PC-3 (cell line): ENCODE results near the gene ATG9A. TPM values are rescaled to one million over a fixed set of nuclear protein-coding genes. Genes with fewer than 3 reads are reported as not detected.
A peak's percentile ranks its signal among the peaks of the same experiment; 100 is the strongest.

Source experiments
- ATAC-seq: fragments of 200-7000 bp; cut with Tn5 transposase; 2 replicates; pipeline ENCODE4 v1.9.1; 2020; ENCODE audit warnings: mild to moderate bottlenecking, moderate library complexity
- BruUV-seq: library from RNA; stranded (reverse); fragments of 400-500 nt; replicated peaks from 2 replicates; lab custom pipeline; 2021; lab: Mats Ljungman, UMichigan
- CTCF ChIA-PET: fragments of 300-600 bp; sonication (Branson Sonifier 250); formaldehyde crosslinking; loops from one replicate; lab custom pipeline; 2022; ENCODE audit warnings: antibody characterized with exemption; lab: Charles Lee
- POLR2A ChIA-PET: fragments of 300-600 bp; sonication (Branson Sonifier 250); formaldehyde crosslinking; loops from one replicate; lab custom pipeline; 2022; ENCODE audit warnings: antibody characterized with exemption; ENCODE audit not compliant: unreplicated experiment; lab: Charles Lee
- DNase-seq: peaks from one replicate; pipeline ENCODE4 v3.0.0-alpha.2; 2015
- H2AFZ ChIP-seq: fragments of 300-600 bp; sonication (generic); 2 replicates; pipeline ENCODE4 v1.6.0; 2016; ENCODE audit warnings: antibody characterized with exemption, low read length
- H3F3A ChIP-seq: fragments of 300-600 bp; sonication (generic); one replicate; pipeline ENCODE4 v1.6.0; 2017; ENCODE audit warnings: antibody characterized with exemption, low read length, control low read depth, mild to moderate bottlenecking; ENCODE audit not compliant: unreplicated experiment
- H3K27ac ChIP-seq: fragments of 300-600 bp; sonication (generic); 2 replicates; pipeline ENCODE4 v1.5.1; 2016; ENCODE audit warnings: mild to moderate bottlenecking, low read length
- H3K27me3 ChIP-seq: fragments of 300-600 bp; sonication (generic); 2 replicates; pipeline ENCODE4 v1.6.1; 2016; ENCODE audit warnings: low read length, mixed read lengths
- H3K36me3 ChIP-seq: fragments of 300-600 bp; sonication (generic); 2 replicates; pipeline ENCODE4 v1.6.1; 2016; ENCODE audit warnings: low read depth, mixed run types, low read length, mixed read lengths
- H3K4me1 ChIP-seq: fragments of 300-600 bp; sonication (generic); 2 replicates; pipeline ENCODE4 v1.5.1; 2016; ENCODE audit warnings: low read length; ENCODE audit not compliant: insufficient read depth
- H3K4me2 ChIP-seq: fragments of 300-600 bp; sonication (generic); 2 replicates; pipeline ENCODE4 v1.6.0; 2016; ENCODE audit warnings: low read length
- H3K4me3 ChIP-seq: fragments of 300-600 bp; sonication (generic); 2 replicates; pipeline ENCODE4 v1.5.1; 2016; ENCODE audit warnings: mild to moderate bottlenecking, low read length, mixed read lengths
- H3K79me2 ChIP-seq: fragments of 300-600 bp; sonication (generic); 2 replicates; pipeline ENCODE4 v1.6.1; 2017; ENCODE audit warnings: low read length, mixed read lengths
- H3K9ac ChIP-seq: fragments of 300-600 bp; sonication (generic); 2 replicates; pipeline ENCODE4 v1.6.0; 2016; ENCODE audit warnings: mild to moderate bottlenecking, low read length
- H3K9me2 ChIP-seq: fragments of 300-600 bp; sonication (generic); replicated peaks from 2 replicates; pipeline ENCODE4 v1.6.1; 2016; ENCODE audit warnings: mixed run types, low read length, mixed read lengths
- H3K9me3 ChIP-seq: fragments of 300-600 bp; sonication (generic); 2 replicates; pipeline ENCODE4 v1.6.1; 2016; ENCODE audit warnings: low read length, mixed read lengths
- H4K20me1 ChIP-seq: fragments of 300-600 bp; sonication (generic); 2 replicates; pipeline ENCODE4 v1.6.1; 2016; ENCODE audit warnings: low read length, mixed read lengths
- CTCF ChIP-seq: fragments of 300-600 bp; sonication (generic); conservative IDR thresholded peaks from 2 replicates; pipeline ENCODE4 v1.5.1; 2017; ENCODE audit warnings: antibody characterized with exemption, low read depth, mild to moderate bottlenecking, low read length
- EZH2 ChIP-seq: fragments of 300-600 bp; sonication (generic); IDR thresholded peaks from one replicate; pipeline ENCODE4 v1.6.1; 2017; ENCODE audit warnings: antibody characterized with exemption, mild to moderate bottlenecking, low read length; ENCODE audit not compliant: unreplicated experiment
- EZH2phosphoT487 ChIP-seq: fragments of 300-600 bp; sonication (generic); IDR thresholded peaks from 2 replicates; pipeline ENCODE4 v1.6.1; 2018; ENCODE audit warnings: mild to moderate bottlenecking, antibody characterized with exemption, low read length, borderline replicate concordance
- intact Hi-C: fragments of 100-400 bp; cut with micrococcal nuclease; formaldehyde crosslinking; loops from 2 replicates; pipeline ENCODE4 v1.9.0; 2023
- total RNA-seq: library from RNA; depleted of rRNA; stranded (reverse); fragments of >200 nt; gene quantifications from 2 replicates; pipeline ENCODE4 v1.2.3, GENCODE V29; 2014

The ATG9A gene
- total RNA-seq, 1 experiment from 2014 or later = 59.6 TPM

DNA sequence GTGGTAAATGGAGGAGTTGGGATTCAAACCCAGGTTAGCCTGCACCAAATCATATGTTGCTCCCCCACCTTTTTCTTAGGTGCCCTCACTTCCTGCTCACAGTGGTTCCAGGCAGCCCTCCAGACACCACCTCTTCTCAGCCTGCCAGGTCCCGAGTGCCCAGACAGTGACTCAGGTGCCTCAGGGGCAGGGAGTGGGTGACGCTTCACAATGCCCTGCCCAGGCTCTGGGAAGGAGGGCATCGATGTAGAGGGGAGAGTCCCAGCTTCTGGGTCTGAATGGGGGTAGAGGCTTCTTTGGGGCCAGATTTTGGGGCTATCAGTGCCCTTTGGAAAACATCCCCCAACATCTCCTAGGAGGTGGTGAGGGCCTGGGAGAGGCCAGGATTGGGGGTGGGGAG, 44.5 kb upstream of the ATG9A start:
- Histone ChIP-seq H2AFZ (peak overlapping the region; percentile 30; the same call in 1 of the 2 replicates), H3K27me3 (no peaks in the 10 kb centered on the region), H3F3A (no peaks in the 10 kb centered on the region), H3K4me1 (peaks cover 34% of the 10 kb centered on the region), H3K79me2 (no peaks in the 10 kb centered on the region), H3K4me2 (peak overlapping the region; percentile 76), H3K9ac (peak overlapping the region; percentile 59), H3K36me3 (no peaks in the 10 kb centered on the region), H4K20me1 (no peaks in the 10 kb centered on the region), H3K4me3 (peak overlapping the region; percentile 47), H3K27ac (peak overlapping the region; percentile 86), H3K9me3 (no peaks in the 10 kb centered on the region), H3K9me2 (no peaks in the 10 kb centered on the region)
- ChIA-PET CTCF (interaction anchor here (0.9 to 1.1 kb wide), 3 partner anchors 21 to 56 kb away, joined by 3 to 9 read pairs (median 4); partner anchors contain the start of gene GLB1L), POLR2A (interaction anchor here (0.5 to 1.1 kb wide), 3 partner anchors 20 to 44 kb away, joined by 6 to 10 read pairs (median 9); partner anchors contain the start of genes ANKZF1, ATG9A, TUBA4A and TUBA4B)
- intact Hi-C loops = loop anchor here (2.0 kb wide), 1 partner anchor 25 kb away; no protein-coding TSS in a partner anchor
- ATAC-seq = peak; percentile 74
- TF ChIP-seq EZH2phosphoT487 (no peak), CTCF (no peak), EZH2 (no peak)
- no TSS peak for BruUV-seq
- peak; percentile 92 for DNase-seq

DNA sequence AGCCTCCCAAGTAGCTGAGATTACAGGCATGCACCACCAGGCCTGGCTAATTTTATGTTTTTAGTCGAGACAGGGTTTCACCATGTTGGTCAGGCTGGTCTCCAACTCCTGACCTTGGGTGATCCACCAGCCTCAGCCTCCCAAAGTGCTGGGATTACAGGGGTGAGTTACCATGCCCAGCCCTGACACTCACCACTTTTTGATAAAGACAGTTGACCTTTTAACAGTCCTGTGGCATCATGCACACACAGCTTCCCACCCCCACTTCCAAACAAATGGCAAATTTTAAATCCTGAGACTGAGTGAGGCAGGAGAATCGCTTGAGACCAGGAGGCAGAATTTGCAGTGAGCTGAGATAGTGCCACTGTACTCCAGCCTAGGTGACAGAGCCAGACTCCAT, 43.6 kb upstream of the ATG9A start:
- Histone ChIP-seq H3K4me1 (peaks cover 26% of the 10 kb centered on the region), H4K20me1 (no peaks in the 10 kb centered on the region), H3K9me2 (no peaks in the 10 kb centered on the region), H3K9me3 (no peaks in the 10 kb centered on the region), H3K36me3 (no peaks in the 10 kb centered on the region), H3K4me2 (no peak overlapping the region), H3K4me3 (no peak overlapping the region), H3K9ac (no peak overlapping the region), H3K27ac (no peak overlapping the region), H2AFZ (no peak overlapping the region), H3K27me3 (no peaks in the 10 kb centered on the region), H3K79me2 (no peaks in the 10 kb centered on the region), H3F3A (no peaks in the 10 kb centered on the region)
- TF ChIP-seq EZH2 = no peak
- intact Hi-C loops = no loop called here
- no TSS peak for BruUV-seq
- peak; percentile 13 for DNase-seq
- ChIA-PET CTCF (no interaction called here), POLR2A (no interaction called here)
- no peak for ATAC-seq

DNA sequence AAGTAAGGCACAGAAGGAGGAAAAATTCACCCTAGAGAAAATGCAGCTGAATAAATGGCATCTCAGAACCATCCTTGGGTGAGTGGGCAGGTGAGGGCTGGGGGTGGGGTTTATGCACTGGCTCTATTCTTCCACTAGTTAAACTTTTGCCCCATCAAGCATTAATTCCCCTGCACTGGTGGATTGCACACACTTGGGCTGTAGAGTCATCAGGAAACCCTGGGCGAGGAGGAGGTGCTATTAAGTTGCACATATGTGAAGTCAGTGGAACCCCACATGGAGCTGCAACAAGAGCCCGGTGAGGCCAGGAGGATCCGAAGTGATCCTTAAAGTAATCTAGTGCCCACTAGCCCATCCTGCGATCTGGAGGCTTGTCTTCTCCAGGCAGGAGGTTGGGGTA, 42.9 kb upstream of the ATG9A start:
- no peaks in the 10 kb centered on the region for H3K79me2 ChIP-seq
- CTCF ChIA-PET = no interaction called here
- no peaks in the 10 kb centered on the region for H3F3A ChIP-seq
- H3K4me2 ChIP-seq = no peak overlapping the region
- H3K9me3 ChIP-seq = no peaks in the 10 kb centered on the region
- intact Hi-C loops = no loop called here
- H3K27ac ChIP-seq = no peak overlapping the region
- H3K4me3 ChIP-seq = no peak overlapping the region
- H2AFZ ChIP-seq = no peak overlapping the region
- ATAC-seq (no peak), DNase-seq (no peak)
- peaks cover 20% of the 10 kb centered on the region for H3K4me1 ChIP-seq
- POLR2A ChIA-PET = no interaction called here
- no peaks in the 10 kb centered on the region for H4K20me1 ChIP-seq
- BruUV-seq = no TSS peak
- H3K36me3 ChIP-seq = no peaks in the 10 kb centered on the region
- no peak overlapping the region for H3K9ac ChIP-seq
- H3K9me2 ChIP-seq = no peaks in the 10 kb centered on the region
- H3K27me3 ChIP-seq = no peaks in the 10 kb centered on the region
- TF ChIP-seq CTCF (no peak), EZH2 (no peak), EZH2phosphoT487 (no peak)
